ENCODE data around the gene KRT37.
"Not testable (repeated sequence)": the region's sequence is repeated elsewhere in the genome, so short reads cannot be mapped to it uniquely, and the experiment has no call there.

Gene KRT37

GRCh38 chr17:41381943-41382342 lies 42.4 kb downstream of the KRT37 start, which contains the start of gene KRT34:
Gene KRT34, minus strand, starts transcription at chr17:41382306. Its CDS starts 60 bp downstream, at chr17:41382246.
- peak within 1 kb of the TSS; percentile 95 for H3K27ac ChIP-seq
- not testable (repeated sequence) for DNase-seq (ENCODE audit: low read depth, low spot score)

- peak; percentile 66 for DNase-seq (ENCODE audit: low read depth, low spot score)
- peak overlapping the region; percentile 95 for H3K27ac ChIP-seq
Measured at GRCh38 chr17:41380091-41380490, 44.3 kb downstream of the KRT37 start.

- DNase-seq (ENCODE audit: low read depth, low spot score): no peak
- peak overlapping the region; percentile 95 for H3K27ac ChIP-seq
Measured at GRCh38 chr17:41377546-41377945, 46.8 kb downstream of the KRT37 start.

Measured in epithelial cell of prostate (primary cell).